Right cardiac atrium (tissue), 5 donors: ENCODE measurements around the gene TTYH1. TPM values are rescaled to one million over a fixed set of nuclear protein-coding genes. Genes with fewer than 3 reads are reported as not detected.

Experiments used
- ATAC-seq, 2 donors: fragments of 200-7000 bp; cut with Tn5 transposase; one replicate each; pipeline versions ENCODE4 v1.8.0 to v1.9.1; 2020; ENCODE audit warnings: moderate library complexity in 2 of 2, mild to moderate bottlenecking in 1 of 2
- DNase-seq, 3 donors: peaks; one replicate each; pipeline ENCODE4 v3.0.0-alpha.2; 2020
- H3K27ac ChIP-seq: one replicate; pipeline ENCODE4 v1.5.1; 2013; ENCODE audit warnings: mild to moderate bottlenecking, low read length, control low read depth, moderate library complexity
- H3K27me3 ChIP-seq: one replicate; pipeline ENCODE4 v1.6.1; 2013; ENCODE audit not compliant: control insufficient read depth, insufficient read depth
- H3K4me1 ChIP-seq: one replicate; pipeline ENCODE4 v1.6.1; 2013; ENCODE audit warnings: low read length; ENCODE audit not compliant: control insufficient read depth, insufficient read depth
- H3K4me3 ChIP-seq: one replicate; pipeline ENCODE4 v1.5.1; 2013; ENCODE audit warnings: low read length, control low read depth
- H3K9me3 ChIP-seq: one replicate; pipeline ENCODE4 v1.6.1; 2013; ENCODE audit warnings: low read length; ENCODE audit not compliant: control insufficient read depth
- WGBS: extraction: QIAGEN DNeasy Blood & Tissue Kit; methylation state at CpG from one replicate; pipeline ENCODE4 v1.1.7; 2013; 5-methylcytosine and 5-hydroxymethylcytosine counted together
- intact Hi-C, 4 donors: fragments of 100-400 bp; cut with DNase I; formaldehyde crosslinking; loops; one replicate each; pipeline versions ENCODE4 v1.11.0 to v1.14.0; 2022 to 2023
- polyA plus RNA-seq: library from polyadenylated mRNA; stranded (reverse); fragments of 200-250 nt; gene quantifications from one replicate; pipeline ENCODE4 v1.2.3, GENCODE V29; 2013
- total RNA-seq, 4 donors: library from RNA; stranded (reverse); fragmentation: NEBNext Ultra II Directional; extraction: Animal tissue kit (Norgen Biotek cat#: 25700); gene quantifications; one replicate each; pipeline ENCODE4 v1.2.1, GENCODE V29; 2021
- donor health status: healthy with polysubstance abuse.
- donor health status: DM: no; HTN: yes; CAD: no.
- donor health status: DM: no; HTN: no; CAD: no.
- donor health status: DM: no; HTN: yes; CAD: no; lungs with severe emphysema.
- donor health status: DM: yes; HTN: yes; CAD: no.

The TTYH1 gene
- total and polyA plus RNA-seq, 5 donors: 2.4 to 3.6 (median 3.0) TPM

DNA sequence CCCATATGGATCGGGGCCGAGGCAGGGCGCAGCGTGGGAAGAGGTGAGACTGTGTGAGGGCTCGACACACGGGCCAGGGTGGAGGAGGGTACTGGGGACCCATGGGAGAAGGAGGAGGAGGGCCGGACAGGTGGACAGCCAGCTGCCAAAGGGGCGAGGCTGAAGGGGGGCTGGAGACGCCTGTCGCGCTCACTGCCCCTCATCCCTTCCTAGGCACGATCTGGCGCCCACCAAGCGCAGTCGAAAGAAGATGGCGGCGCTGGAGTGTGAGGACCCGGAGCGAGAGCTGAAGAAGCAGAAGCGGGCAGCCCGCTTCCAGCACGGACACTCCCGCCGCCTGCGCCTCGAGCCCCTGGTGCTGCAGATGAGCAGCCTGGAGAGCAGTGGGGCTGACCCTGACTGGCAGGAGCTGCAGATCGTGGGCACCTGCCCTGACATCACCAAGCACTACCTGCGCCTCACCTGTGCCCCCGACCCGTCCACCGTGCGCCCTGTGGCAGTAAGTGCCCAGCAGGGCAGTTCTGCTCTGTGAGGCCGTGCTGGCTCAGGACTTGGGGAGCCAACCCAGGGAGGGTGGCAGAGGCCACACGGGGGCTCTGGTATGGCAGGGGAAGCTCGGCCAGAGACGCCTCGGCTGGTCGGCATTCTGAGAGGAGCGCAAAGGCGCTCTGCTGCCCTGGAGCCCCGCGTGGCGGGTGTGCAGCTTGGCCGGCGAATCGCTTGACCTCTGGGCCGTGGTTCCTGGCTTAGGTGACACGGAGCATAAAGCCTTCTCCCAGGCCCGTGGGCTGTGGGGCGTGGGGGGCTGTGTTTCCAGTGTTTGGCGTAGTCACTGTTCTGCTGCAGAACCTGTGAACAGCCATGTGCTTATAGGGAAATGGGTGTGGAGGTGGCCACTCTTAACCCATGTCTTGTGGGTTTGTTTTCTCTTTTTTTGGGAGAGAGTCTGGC, 41.4 kb downstream of the TTYH1 start:
- no peaks in the 10 kb centered on the region for H3K4me1 ChIP-seq
- no peak overlapping the region for H3K27ac ChIP-seq
- H3K4me3 ChIP-seq: no peak overlapping the region
- intact Hi-C loops: no loop called here
- ATAC-seq (no peak), DNase-seq (peak in 1 of 3 donors; percentile 49)
- WGBS: 91% methylated on average over 51 of the region's 51 CpGs
- H3K9me3 ChIP-seq: no peaks in the 10 kb centered on the region
- no peaks in the 10 kb centered on the region for H3K27me3 ChIP-seq

DNA sequence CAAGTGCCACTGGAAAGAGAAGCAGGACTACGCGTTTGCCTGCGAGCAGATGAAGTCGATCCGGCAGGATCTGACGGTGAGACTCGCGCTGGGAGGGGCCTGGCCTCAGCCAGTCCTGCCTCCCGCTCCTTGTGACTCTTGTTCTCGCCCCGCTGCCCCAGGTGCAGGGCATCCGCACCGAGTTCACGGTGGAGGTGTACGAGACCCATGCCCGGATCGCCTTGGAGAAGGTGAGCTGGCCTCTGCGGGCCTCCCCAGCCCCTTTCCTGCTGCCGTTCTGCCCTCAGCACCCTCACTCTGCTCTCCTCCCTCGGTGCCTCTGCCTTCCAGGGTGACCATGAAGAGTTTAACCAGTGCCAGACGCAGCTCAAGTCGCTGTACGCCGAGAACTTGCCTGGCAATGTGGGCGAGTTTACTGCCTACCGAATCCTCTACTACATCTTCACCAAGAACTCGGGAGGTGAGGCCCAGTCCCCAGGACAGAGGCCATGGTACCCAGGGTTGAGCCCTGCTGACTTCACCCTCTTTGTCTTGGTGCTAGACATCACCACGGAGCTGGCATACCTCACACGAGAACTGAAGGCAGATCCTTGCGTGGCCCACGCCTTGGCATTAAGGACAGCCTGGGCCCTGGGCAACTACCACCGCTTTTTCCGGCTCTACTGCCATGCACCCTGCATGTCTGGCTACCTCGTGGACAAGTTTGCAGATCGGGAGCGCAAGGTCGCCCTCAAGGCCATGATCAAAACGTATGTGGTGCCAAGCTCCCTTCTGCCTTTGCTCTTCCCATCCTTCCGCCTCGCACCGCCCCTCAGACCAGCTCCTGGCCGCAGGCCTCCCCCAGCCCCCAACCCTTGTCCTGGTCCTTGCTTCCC, 42.7 kb downstream of the TTYH1 start:
- DNase-seq: peak in 1 of 3 donors; percentile 46
- WGBS: 90% methylated on average over 42 of the region's 42 CpGs
- Histone ChIP-seq H3K27me3 (no peaks in the 10 kb centered on the region), H3K4me1 (peaks cover 6% of the 10 kb centered on the region), H3K9me3 (no peaks in the 10 kb centered on the region), H3K4me3 (no peak overlapping the region), H3K27ac (no peak overlapping the region)
- intact Hi-C loops: no loop called here
- no peak for ATAC-seq

- no peak overlapping the region for H3K27ac ChIP-seq
- H3K4me1 ChIP-seq: peaks cover 6% of the 10 kb centered on the region
- no peak overlapping the region for H3K4me3 ChIP-seq
- H3K9me3 ChIP-seq: no peaks in the 10 kb centered on the region
- 81% methylated on average over 11 of the region's 11 CpGs for WGBS
- no peaks in the 10 kb centered on the region for H3K27me3 ChIP-seq
- no peak for ATAC-seq
- peak; percentile 29 to 60 (median 57) for DNase-seq
- intact Hi-C loops: no loop called here
These were observed 43.5 kb downstream of the TTYH1 start for GRCh38 chr19:54458648-54459281.

GRCh38 chr19:54459282-54460229, 44.3 kb downstream of the TTYH1 start:
- H3K27ac ChIP-seq: no peak overlapping the region
- no peak overlapping the region for H3K4me3 ChIP-seq
- WGBS: 76% methylated on average over 16 of the region's 16 CpGs
- H3K4me1 ChIP-seq: peaks cover 6% of the 10 kb centered on the region
- ATAC-seq: no peak
- DNase-seq: peak; percentile 36 to 60 (median 47)
- no peaks in the 10 kb centered on the region for H3K27me3 ChIP-seq
- intact Hi-C loops: no loop called here
- H3K9me3 ChIP-seq: no peaks in the 10 kb centered on the region

DNA sequence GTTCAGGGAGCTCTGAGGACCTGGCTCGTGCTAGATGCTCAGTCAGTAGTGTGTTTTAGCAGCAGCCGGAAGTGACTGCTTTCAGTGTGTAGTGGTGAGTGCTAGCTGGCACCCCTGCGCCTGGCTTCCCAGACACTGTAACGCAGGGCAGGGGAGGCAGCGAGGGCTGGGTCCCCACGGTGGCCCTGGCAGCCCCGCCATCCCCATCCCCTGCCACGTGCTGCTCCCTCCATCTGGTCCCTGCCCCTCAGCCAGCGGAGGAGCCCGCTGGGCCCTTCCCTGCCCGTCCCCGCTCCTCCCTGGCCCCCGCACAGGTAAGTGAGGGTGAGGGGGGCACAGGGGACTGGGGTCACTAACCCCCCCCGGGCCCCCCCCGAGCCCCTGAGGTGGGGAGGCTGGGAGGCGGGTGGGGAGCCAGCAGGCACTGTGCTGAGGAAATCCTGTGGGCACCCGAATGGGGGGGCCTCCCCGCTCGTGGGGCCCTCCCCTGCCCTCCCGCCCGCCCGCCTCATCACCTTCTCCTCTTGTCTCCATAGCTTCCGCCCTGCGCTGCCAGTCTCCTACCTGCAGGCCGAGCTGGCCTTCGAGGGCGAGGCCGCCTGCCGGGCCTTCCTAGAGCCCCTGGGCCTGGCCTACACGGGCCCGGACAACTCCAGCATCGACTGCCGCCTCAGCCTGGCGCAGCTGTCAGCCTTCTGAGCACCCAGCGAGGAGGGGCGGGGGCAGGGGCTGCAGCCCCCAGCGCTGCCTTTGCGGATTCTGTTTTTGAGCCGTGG, 45.2 kb downstream of the TTYH1 start:
- 82% methylated on average over 39 of the region's 39 CpGs for WGBS
- intact Hi-C loops: no loop called here
- no peak overlapping the region for H3K27ac ChIP-seq
- H3K27me3 ChIP-seq: no peaks in the 10 kb centered on the region
- no peak overlapping the region for H3K4me3 ChIP-seq
- peak; percentile 23 to 69 (median 62) for DNase-seq
- no peak for ATAC-seq
- peaks cover 6% of the 10 kb centered on the region for H3K4me1 ChIP-seq
- H3K9me3 ChIP-seq: no peaks in the 10 kb centered on the region

DNA sequence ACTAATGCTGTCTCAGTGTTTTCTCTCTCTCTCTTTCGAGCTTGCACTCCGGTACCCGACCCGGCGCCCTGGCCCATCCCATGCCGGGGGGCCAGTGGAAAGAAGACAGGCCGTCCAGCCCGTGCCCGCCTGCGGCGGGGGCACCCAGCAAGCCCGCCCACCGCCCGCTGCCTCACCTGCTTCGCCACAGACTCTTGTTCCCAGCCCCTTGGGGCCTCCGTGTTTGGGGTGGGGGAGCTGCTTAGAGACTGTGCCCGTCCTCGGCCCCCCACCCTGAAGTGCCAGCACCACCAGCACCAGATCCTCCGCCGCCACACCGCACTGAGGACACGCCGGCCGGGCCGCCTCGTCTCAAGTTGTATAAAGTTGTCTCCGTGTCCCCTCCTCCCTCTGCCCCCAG, 45.9 kb downstream of the TTYH1 start:
- ATAC-seq (no peak), DNase-seq (peak; percentile 34 to 72 (median 65))
- H3K9me3 ChIP-seq: no peaks in the 10 kb centered on the region
- intact Hi-C loops: no loop called here
- peaks cover 6% of the 10 kb centered on the region for H3K4me1 ChIP-seq
- H3K27ac ChIP-seq: no peak overlapping the region
- 71% methylated on average over 27 of the region's 27 CpGs for WGBS
- no peak overlapping the region for H3K4me3 ChIP-seq
- no peaks in the 10 kb centered on the region for H3K27me3 ChIP-seq

- ATAC-seq: no peak
- Histone ChIP-seq H3K9me3 (no peaks in the 10 kb centered on the region), H3K4me1 (peaks cover 6% of the 10 kb centered on the region), H3K4me3 (no peak overlapping the region), H3K27ac (no peak overlapping the region), H3K27me3 (no peaks in the 10 kb centered on the region)
- DNase-seq: no peak
- intact Hi-C loops: no loop called here
- 51% methylated on average over 3 of the region's 3 CpGs for WGBS
These were observed 46.3 kb downstream of the TTYH1 start for GRCh38 chr19:54461613-54462012.

DNA sequence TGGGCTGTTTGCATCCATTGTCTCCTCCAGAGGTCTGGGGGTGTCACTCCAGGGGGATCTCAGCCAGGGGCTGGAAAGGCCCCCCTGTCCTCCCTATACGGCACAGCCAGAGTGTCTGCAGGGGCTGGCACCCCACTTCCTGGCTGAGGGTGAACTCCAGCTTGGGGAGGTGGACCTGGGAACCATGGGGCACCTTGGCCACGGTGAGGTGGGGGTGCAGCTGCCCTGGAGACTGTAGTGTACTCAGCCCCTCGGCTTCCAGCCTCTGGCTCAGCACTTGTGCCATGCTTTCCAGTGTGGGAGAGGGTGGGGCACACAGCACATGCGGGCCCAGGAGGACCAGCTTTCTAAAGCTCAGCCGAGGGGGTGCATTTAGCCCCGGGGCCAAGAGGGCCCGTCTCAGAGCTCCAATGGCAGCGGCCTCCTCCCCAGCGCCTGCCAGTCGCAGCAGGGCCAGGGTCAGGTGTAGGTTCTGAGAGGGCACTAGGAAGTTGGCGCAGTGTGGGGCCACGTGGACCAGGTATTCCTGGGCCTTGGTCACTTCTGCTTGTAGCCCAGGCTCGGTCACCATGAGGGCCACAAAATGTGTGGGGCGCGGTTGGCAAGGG, 46.9 kb downstream of the TTYH1 start:
- no peaks in the 10 kb centered on the region for H3K27me3 ChIP-seq
- H3K4me1 ChIP-seq: peaks cover 6% of the 10 kb centered on the region
- DNase-seq: peak; percentile 52 to 75 (median 65)
- ATAC-seq: no peak
- H3K9me3 ChIP-seq: no peaks in the 10 kb centered on the region
- intact Hi-C loops: no loop called here
- peak overlapping the region; percentile 95 for H3K27ac ChIP-seq
- H3K4me3 ChIP-seq: no peak overlapping the region
- WGBS: 57% methylated on average over 15 of the region's 15 CpGs
